ENCODE data around the gene RBMS3.

DNA sequence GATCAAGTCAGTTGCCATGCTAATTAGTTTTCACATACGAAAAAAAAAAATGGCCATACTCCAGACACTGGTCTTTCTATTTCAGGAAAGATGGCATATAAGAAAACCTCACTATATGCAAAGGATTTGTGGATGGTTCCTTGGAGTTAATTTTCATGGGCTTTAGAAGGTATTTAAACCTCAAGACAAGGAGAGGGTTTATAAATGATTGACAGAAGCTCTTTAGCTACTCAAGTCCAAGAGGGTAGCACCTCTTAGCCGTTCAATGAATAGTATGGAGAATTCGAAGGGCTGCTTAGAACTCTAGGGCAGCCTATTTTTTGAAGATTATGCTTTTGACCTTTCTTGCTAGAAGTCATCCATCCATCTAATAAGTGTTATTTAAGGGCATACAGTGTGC lies 41.7 kb downstream of the RBMS3 start:
- TF ChIP-seq, protein P1, sequence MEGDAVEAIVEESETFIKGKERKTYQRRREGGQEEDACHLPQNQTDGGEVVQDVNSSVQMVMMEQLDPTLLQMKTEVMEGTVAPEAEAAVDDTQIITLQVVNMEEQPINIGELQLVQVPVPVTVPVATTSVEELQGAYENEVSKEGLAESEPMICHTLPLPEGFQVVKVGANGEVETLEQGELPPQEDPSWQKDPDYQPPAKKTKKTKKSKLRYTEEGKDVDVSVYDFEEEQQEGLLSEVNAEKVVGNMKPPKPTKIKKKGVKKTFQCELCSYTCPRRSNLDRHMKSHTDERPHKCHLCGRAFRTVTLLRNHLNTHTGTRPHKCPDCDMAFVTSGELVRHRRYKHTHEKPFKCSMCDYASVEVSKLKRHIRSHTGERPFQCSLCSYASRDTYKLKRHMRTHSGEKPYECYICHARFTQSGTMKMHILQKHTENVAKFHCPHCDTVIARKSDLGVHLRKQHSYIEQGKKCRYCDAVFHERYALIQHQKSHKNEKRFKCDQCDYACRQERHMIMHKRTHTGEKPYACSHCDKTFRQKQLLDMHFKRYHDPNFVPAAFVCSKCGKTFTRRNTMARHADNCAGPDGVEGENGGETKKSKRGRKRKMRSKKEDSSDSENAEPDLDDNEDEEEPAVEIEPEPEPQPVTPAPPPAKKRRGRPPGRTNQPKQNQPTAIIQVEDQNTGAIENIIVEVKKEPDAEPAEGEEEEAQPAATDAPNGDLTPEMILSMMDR (IDR thresholded peaks at IDR 0.05): no peak
- TF ChIP-seq POLR2A (IDR thresholded peaks at IDR 0.05): no peak
